ENCODE measurements around the gene MARK1.

MARK1 gene

DNA sequence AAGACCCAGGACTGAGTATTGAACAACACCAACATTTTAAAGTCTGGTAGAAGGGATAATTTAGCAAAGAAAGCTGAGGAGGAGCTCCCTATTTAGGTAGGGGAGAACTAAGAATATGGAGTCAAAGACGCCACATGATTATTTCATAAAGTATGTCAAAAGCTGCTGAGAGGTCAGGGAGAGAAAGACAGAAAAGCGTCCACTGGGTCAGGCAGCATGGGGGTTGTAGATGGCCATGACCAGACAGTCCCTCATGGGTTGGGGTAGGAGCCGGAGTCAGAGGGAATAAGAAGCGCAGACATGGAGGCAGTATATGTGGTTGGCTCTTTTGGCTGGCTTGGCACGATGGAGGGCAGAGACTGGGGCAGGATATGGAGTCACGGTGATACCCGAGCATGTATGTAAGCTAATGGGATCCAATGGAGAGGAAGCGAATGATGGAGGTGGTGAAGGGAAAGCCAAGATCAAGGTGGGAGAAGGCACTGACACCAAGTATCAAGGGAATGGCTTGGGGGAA is 167.0 kb downstream of the MARK1 start:
- DNase-seq (ENCODE audit: low read depth): no peak
- no peak for TF ChIP-seq CTCF (IDR thresholded peaks at IDR 0.05; ENCODE audit: insufficient read depth, low read depth, low read length, missing control alignments)
- no peak overlapping the region for H3K4me3 ChIP-seq (ENCODE audit: low read length)

DNA sequence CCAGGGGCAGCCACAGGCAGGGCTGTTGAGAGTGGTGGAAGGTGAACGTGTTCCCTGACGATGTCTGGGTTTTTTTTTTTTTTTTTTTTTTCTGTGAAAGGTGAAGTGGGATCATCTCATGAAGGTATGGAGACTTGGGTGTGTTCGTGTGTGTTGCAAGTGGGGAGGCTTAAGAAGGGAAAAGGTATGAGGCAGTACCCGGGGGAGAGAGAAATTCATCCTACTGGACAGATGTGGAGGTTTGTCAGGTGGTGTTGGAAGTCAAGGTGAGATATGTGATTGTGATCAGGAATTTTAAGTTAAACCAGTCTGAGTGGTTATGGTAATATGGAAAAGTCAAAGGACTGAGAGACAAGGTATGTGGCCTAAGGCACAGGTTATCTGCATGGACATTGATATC is 167.5 kb downstream of the MARK1 start:
- H3K4me3 ChIP-seq (ENCODE audit: low read length): no peak overlapping the region
- TF ChIP-seq CTCF (IDR thresholded peaks at IDR 0.05; ENCODE audit: insufficient read depth, low read depth, low read length, missing control alignments): no peak
- DNase-seq (ENCODE audit: low read depth): no peak

- no peak overlapping the region for H3K4me3 ChIP-seq (ENCODE audit: low read length)
- no peak for DNase-seq (ENCODE audit: low read depth)
- TF ChIP-seq CTCF (IDR thresholded peaks at IDR 0.05; ENCODE audit: insufficient read depth, low read depth, low read length, missing control alignments): no peak
These were observed 168.4 kb downstream of the MARK1 start for GRCh38 chr1:220696226-220696862.

- peak; percentile 10 for DNase-seq (ENCODE audit: low read depth)
- no peak for TF ChIP-seq CTCF (IDR thresholded peaks at IDR 0.05; ENCODE audit: insufficient read depth, low read depth, low read length, missing control alignments)
- no peak overlapping the region for H3K4me3 ChIP-seq (ENCODE audit: low read length)
These were observed 168.9 kb downstream of the MARK1 start for GRCh38 chr1:220696863-220697231.

- no peak for TF ChIP-seq CTCF (IDR thresholded peaks at IDR 0.05; ENCODE audit: insufficient read depth, low read depth, low read length, missing control alignments)
- no peak for DNase-seq (ENCODE audit: low read depth)
- H3K4me3 ChIP-seq (ENCODE audit: low read length): no peak overlapping the region
These were observed 169.4 kb downstream of the MARK1 start for GRCh38 chr1:220697326-220697725.

DNA sequence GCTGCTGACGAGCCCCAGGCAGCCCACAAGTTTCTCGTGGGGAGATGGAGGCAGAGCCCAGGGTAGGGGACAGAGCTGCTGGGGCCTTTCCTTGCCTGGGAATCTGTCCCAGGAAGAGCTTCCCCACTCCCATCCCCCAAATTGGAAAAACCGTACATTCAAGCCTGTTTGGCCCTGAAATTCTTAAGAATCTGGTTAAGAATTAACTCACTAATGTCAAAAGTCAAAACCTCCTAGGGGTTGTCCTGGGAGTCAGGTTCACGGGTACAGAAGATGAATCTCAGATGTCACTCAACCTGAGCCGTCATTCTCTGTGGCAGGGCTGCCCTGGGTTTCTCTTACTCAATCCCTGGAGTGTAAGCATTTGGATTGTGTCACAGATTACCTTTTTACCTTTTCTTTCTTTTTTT is 170.7 kb downstream of the MARK1 start:
- H3K4me3 ChIP-seq (ENCODE audit: low read length): no peak overlapping the region
- no peak for DNase-seq (ENCODE audit: low read depth)
- TF ChIP-seq CTCF (IDR thresholded peaks at IDR 0.05; ENCODE audit: insufficient read depth, low read depth, low read length, missing control alignments): no peak

- no peak overlapping the region for H3K4me3 ChIP-seq (ENCODE audit: low read length)
- DNase-seq (ENCODE audit: low read depth): no peak
- no peak for TF ChIP-seq CTCF (IDR thresholded peaks at IDR 0.05; ENCODE audit: insufficient read depth, low read depth, low read length, missing control alignments)
These were observed 171.1 kb downstream of the MARK1 start for GRCh38 chr1:220699044-220699443.

All from epithelial cell of esophagus (primary cell).